Stomach (tissue), 4 donors: Measurements from ENCODE around the gene LSAMP.

Experiments
- CTCF ChIP-seq, 7 experiments: fragments of 450-650 bp in 4 of 7; fragments of 200-600 bp in 3 of 7; sonication (generic) in 3 of 7; IDR thresholded peaks; one replicate each; pipeline ENCODE4 v1.5.1; 2016 to 2019; ENCODE audit warnings: antibody characterized with exemption in 7 of 7, control low read depth in 2 of 7, mild to moderate bottlenecking in 1 of 7
- POLR2A ChIP-seq, 4 donors: fragments of 450-650 bp; IDR thresholded peaks; one replicate each; pipeline ENCODE4 v1.6.1; 2016; ENCODE audit warnings: antibody characterized with exemption in 4 of 4, control low read depth in 2 of 4, mild to moderate bottlenecking in 1 of 4, moderate library complexity in 1 of 4
- POLR2AphosphoS5 ChIP-seq, 3 donors: sonication (generic); formaldehyde crosslinking; IDR thresholded peaks; one replicate each; pipeline ENCODE4 v1.6.1; 2016; ENCODE audit warnings: antibody characterized with exemption in 3 of 3

- TF ChIP-seq CTCF (IDR thresholded peaks at IDR 0.05) = no peak
- TF ChIP-seq POLR2A (IDR thresholded peaks at IDR 0.05) = no peak
- no peak for TF ChIP-seq POLR2AphosphoS5 (IDR thresholded peaks at IDR 0.05)
These were observed 573.6 kb downstream of the LSAMP start for GRCh38 chr3:115871735-115872134.
